GM12892 (cell line): ENCODE results near the gene NSMF.

Experiments
- POLR2A ChIP-seq: IDR thresholded peaks from 2 replicates; pipeline ENCODE4 v1.6.1; 2011; ENCODE audit warnings: low read depth, low read length, control low read depth
- POLR2AphosphoS5 ChIP-seq: IDR thresholded peaks from 2 replicates; pipeline ENCODE4 v1.6.1; 2011; ENCODE audit warnings: low read depth, low read length, control low read depth
- TAF1 ChIP-seq: IDR thresholded peaks from 2 replicates; pipeline ENCODE4 v1.6.1; 2011; ENCODE audit warnings: low read depth, mild to moderate bottlenecking, control low read depth, low read length, borderline replicate concordance

DNA sequence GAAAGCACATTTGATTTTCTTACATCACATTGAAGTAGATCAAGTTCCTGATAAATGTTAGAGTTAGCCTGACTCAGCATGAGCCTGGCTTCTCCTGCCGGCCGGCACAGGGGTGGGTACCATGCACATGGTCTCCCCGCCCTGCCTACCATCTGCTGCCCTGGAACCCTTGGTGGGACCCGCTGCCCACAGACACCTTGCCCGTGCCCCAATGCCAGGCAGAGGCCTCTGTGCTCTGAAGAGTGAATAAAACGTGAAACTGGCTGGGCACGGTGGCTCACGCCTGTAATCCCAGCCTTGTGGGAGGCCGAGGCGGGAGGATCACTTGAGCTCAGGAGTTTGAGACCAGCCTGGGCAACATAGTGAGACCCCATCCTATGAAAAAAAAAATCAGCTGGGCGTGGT, 53.5 kb downstream of the NSMF start:
- TF ChIP-seq POLR2AphosphoS5 (no peak), POLR2A (no peak), TAF1 (no peak)
